Activated CD4-positive, CD25-positive, alpha-beta regulatory T cell treated with anti-CD3 and anti-CD28 coated beads, Interleukin-2, amount 50 U/mL, for 16 hours (primary cell): Measurements from ENCODE around the gene BRWD1.

Source experiments
- DNase-seq: peaks from one replicate; pipeline ENCODE4 v3.0.0-alpha.2; 2020; ENCODE audit warnings: low read depth, low spot score

BRWD1 gene

DNA sequence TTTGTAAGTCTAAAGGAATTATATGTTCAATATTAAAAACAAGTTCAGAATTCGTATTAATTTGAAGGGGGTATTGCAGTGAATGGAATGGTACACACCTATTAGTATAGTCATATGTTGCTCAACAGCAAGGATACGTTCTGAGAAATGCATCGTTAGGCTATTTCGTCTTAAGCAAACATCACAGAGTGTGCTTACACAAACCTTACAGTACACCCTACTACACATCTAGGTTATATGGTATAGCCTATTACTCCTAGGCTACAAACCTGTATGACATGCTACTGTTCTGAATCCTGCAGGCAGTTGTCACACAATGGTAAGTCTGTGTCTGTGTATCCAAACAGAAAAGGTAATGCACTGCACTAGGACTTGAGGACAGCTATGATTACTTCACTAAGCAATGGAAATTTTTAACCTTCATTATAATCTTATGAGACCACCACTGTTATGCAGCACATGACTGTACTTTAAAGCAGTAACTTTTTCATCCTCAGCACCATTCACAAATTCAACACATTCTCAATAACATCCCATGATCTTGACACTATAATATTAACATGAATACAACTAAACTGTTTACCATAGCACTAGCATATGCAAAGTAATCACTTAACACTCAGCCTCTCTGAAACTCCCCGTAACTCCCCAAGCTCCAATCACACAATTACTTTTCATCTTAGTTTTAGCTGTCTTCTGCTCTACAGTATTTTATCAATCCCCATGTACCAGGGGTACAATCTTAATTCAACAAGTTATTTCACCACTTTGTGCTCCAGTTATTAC, 115.8 kb downstream of the BRWD1 start:
- DNase-seq = no peak

GRCh38 chr21:39196838-39197237, 116.6 kb downstream of the BRWD1 start:
- no peak for DNase-seq

GRCh38 chr21:39196310-39196709, 117.1 kb downstream of the BRWD1 start:
- DNase-seq = no peak

DNA sequence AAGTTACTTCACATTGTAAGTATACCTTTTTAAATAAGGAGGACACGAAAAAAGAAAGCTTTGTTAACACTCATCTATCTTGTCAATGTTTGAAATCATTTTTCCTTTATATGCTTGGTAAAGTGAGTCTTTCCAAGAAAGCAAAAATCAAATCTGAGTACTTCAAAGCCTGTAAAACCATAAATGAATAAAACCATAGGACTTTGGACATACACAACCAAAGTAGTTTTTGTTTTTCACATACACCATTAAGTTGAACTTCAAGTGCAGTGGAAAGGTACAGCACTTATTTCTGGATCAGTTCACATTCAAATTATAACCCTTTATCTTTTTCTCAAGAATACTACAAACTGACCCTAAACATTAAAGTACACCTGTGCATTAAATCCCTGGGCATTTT, 120.1 kb downstream of the BRWD1 start:
- DNase-seq = no peak

GRCh38 chr21:39189857-39190604, 123.4 kb downstream of the BRWD1 start:
- no peak for DNase-seq

DNA sequence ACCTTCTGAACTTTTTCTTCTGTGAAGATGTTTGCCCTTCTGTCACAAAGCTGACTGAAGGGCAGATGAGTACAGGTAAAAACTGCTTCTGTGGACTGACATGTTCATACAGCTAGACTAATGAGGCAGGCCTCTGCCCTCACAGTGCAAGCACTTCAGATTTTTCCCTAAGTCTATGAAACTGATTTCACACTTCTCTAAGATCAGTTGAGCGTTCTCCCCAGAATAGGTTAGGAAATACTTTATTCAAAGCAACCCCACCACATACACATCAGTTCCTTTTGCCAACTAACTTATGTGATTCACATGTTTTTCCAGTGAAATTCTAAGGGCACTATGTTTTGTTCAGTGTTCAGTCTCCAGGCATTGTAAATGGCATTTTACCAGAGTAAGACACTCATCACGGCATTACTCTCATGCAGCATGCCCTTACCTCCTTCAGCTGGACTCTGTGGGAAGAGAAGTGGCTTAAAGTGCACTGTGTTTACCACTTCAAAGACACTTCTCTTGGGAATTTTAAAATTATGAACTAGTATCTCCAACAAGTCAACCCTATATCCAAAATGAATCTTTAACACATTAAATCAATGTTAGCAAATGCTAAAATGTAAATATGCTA, 124.8 kb downstream of the BRWD1 start:
- no peak for DNase-seq

DNA sequence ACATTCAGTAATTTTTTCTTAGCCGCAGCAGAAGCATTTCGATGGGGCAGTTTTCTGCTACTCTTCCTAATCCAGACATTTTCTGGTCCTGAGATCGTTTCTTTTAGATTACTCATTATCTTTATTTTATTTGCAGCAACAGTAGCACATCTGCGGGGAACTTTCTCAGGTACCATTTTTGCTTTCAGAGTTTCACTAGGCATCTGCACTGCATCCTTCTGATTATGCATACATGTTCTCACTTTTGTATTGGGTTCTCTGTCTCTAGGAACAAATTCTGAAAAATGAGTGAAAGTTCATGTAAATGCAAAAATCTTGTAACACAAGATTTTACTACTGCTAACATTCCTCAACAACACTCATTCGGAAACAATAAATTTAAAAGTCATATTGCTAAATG, 126.3 kb downstream of the BRWD1 start:
- no peak for DNase-seq

DNA sequence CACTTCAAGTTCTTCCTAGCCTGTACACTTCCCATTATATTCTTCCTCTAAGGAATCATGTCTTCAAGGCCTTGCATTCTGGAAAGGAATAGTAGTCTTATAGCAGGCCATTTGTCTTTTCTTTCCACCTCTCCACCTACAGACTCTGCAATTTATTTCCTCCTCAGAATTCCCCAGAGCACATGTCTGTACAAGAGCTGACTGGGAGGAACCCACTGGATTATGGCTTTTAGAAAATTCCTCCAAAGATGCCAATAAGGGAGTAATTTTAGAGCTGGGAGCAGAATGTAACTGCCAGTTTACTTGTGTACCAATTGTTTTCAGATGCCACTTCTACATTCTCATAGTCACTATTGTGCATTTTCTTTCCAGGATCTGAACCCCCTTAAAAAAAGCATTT, 126.8 kb downstream of the BRWD1 start:
- DNase-seq = no peak

GRCh38 chr21:39185157-39185556, 128.3 kb downstream of the BRWD1 start:
- DNase-seq = no peak

- DNase-seq = no peak
Measured at GRCh38 chr21:39184050-39184980, 129.1 kb downstream of the BRWD1 start.

DNA sequence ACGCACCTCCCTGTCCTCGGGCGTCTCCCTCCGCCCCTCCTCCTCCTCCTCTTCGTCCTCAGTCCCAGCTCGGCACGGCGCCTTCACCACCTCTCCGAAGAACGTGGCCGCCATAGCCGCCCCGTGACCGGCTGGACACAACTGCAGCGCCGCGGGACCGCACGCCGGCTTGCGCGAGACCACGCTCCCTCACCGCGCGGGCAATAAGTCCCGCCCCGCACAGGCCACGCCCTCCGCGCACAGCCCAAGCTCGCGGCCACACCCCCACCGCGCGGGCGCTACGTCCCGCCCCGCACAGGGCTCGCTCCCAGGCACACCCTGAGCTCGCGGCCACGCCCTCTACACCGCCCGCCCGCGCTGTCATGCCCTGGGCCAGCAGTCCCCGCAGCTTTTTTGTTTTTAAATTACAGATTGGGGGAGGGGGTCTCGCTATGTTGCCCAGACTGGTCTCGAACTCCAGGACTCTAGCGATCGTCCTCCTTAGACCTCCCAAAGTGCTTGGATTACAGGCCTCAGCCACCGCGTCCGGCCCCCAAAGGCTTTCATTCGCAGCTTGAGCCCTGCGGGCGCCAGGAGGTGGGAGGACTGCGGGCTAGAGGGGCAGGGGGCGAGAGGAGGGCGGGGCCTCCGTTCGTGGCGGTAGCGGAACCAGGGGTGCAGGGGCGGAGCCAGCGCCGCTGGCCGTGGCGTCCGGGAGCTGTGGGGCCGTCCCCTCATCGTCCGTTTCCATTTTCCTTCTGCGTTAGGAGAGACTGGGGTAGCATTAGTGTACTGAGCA, 130.0 kb downstream of the BRWD1 start, which contains the start of gene PSMG1:
TSS of gene PSMG1 (minus strand) at position 180 of the 778 bp plus-strand sequence. CDS start at position 114, 66 bp downstream.
- DNase-seq = peak; percentile 84

DNA sequence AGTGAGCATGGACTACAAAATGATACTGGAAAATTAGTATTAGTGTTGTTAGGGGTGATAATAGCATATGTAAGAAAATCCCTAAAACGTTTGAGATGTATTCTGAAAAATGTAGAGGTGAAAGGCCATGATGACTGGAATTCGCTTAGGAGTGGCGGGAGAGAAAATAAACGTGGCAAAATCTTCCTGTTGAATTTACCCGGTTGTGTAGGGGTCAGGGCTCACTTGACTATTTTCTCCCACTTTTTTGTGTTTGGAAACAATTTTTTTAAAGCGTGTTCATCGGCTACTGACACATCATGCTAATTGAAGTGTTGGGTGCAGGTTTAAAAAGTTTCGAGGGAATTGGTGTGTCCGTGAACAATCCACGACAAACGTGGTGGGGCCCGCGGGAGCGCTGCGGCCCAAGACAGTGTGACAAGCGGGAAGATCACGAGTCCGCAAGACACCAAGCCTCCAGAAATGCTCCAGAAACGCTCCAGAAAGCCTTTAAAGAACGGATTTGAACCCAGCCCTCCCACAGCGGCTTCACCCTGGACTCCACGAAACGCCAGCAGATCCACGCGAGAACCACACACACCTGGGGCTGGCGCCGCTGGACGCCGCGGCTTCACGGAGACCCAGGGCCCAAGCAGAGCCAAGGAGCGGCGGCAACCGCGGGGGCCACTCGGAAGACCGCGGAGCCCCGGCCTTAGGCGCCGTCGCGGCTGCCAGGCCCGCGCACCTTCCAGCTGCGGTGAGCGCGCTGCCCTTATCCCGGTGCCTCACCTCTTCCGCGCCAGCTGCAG, 130.8 kb downstream of the BRWD1 start:
- DNase-seq = no peak

GRCh38 chr21:39182016-39182415, 131.4 kb downstream of the BRWD1 start:
- no peak for DNase-seq

DNA sequence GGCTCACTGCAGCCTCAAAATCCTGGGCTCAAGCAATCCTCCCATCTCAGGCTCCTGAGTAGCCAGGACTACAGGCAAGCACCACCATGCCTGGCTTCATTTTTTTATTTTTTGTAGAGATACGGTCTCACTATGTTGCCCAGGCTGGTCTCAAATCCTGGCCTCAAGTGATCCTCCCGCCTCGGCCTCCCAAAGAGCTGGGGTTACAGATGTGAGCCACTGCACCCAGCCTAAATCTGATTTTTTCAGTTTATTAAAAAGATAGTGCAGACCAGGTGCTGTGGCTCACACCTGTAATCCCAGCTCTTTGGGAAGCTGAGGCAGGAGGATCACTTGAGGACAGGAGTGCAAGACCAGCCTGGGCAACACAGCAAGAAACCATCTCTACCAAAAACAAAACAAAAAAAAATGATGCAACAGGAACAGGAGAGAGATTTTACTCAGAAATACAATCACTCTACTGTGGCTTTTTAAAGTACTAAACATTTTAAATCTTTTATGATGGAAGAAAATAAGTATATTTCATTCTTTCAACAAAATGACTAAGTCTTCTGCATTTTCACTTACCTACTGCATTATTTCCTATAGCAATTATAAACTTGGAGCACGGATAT, 132.1 kb downstream of the BRWD1 start:
- DNase-seq = no peak

- DNase-seq = no peak
Measured at GRCh38 chr21:39180429-39181019, 132.9 kb downstream of the BRWD1 start.

- DNase-seq = no peak
Measured at GRCh38 chr21:39178421-39178820, 135.0 kb downstream of the BRWD1 start.

GRCh38 chr21:39176271-39176709, 137.1 kb downstream of the BRWD1 start:
- no peak for DNase-seq

GRCh38 chr21:39175665-39176064, 137.8 kb downstream of the BRWD1 start:
- DNase-seq = no peak

- no peak for DNase-seq
Measured at GRCh38 chr21:39175154-39175553, 138.3 kb downstream of the BRWD1 start.
